ENCODE measurements around the gene SORCS2. TPM values are rescaled to one million over a fixed set of nuclear protein-coding genes. Genes with fewer than 3 reads are reported as not detected.

The SORCS2 gene
- total RNA-seq, 1 experiment from 2014 or later: 4.1 TPM

DNA sequence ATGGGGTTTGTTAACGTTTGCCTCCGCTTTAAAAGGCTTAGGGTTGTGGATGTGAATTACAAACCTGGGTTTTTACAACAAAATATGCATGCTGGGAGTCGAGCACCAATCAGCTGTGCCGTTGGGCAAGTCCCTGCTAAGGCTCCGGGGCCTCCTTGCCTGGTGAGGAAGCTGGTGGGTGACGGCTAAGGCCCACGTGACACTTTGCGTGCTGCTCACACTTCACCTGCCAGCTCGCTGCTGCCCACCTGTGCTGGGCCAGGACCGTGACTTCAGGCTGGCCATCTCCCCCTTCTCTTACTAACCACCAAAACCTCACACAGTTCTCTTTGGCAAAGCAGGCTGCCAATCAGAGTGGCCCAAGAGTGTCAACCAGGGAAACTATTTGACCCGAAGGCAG lies 569.0 kb downstream of the SORCS2 start:
- Histone ChIP-seq H4K20me1 (ENCODE audit: low read length) (no peaks in the 10 kb centered on the region), H3K36me3 (ENCODE audit: low read depth, low read length) (peaks cover 26% of the 10 kb centered on the region; the same call in 1 of the 2 replicates), H3K4me1 (ENCODE audit: insufficient read depth, low read length) (no peaks in the 10 kb centered on the region), H3K9me3 (ENCODE audit: low read length) (no peaks in the 10 kb centered on the region), H3K9ac (ENCODE audit: low read length) (no peak overlapping the region), H2AFZ (ENCODE audit: low read length) (no peak overlapping the region), H3K27me3 (ENCODE audit: low read length) (no peaks in the 10 kb centered on the region), H3K4me2 (ENCODE audit: low read length) (no peak overlapping the region), H3K9me2 (replicated peaks; ENCODE audit: low read length) (no peaks in the 10 kb centered on the region), H3K4me3 (ENCODE audit: low read length) (no peak overlapping the region), H3K79me2 (ENCODE audit: low read length) (no peaks in the 10 kb centered on the region), H3K27ac (ENCODE audit: low read length) (no peak overlapping the region), H3F3A (ENCODE audit: low read length, unreplicated experiment) (no peaks in the 10 kb centered on the region)
- no peak for ATAC-seq
- intact Hi-C loops (cut with micrococcal nuclease): no loop called here
- ChIA-PET POLR2A (ENCODE audit: unreplicated experiment) (no interaction called here), CTCF (no interaction called here)
- TF ChIP-seq, protein P1, sequence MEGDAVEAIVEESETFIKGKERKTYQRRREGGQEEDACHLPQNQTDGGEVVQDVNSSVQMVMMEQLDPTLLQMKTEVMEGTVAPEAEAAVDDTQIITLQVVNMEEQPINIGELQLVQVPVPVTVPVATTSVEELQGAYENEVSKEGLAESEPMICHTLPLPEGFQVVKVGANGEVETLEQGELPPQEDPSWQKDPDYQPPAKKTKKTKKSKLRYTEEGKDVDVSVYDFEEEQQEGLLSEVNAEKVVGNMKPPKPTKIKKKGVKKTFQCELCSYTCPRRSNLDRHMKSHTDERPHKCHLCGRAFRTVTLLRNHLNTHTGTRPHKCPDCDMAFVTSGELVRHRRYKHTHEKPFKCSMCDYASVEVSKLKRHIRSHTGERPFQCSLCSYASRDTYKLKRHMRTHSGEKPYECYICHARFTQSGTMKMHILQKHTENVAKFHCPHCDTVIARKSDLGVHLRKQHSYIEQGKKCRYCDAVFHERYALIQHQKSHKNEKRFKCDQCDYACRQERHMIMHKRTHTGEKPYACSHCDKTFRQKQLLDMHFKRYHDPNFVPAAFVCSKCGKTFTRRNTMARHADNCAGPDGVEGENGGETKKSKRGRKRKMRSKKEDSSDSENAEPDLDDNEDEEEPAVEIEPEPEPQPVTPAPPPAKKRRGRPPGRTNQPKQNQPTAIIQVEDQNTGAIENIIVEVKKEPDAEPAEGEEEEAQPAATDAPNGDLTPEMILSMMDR (conservative IDR thresholded peaks at IDR 0.05; ENCODE audit: low read depth, low read length): no peak
- TF ChIP-seq EZH2 (IDR thresholded peaks at IDR 0.05; ENCODE audit: low read length, unreplicated experiment): no peak
- TF ChIP-seq EZH2phosphoT487 (IDR thresholded peaks at IDR 0.05; ENCODE audit: borderline replicate concordance, low read length): no peak
- BruUV-seq (replicated peaks): no TSS peak
- no peak for DNase-seq

GRCh38 chr4:7761720-7762119 lies 569.4 kb downstream of the SORCS2 start:
- H3K4me1 ChIP-seq (ENCODE audit: insufficient read depth, low read length): no peaks in the 10 kb centered on the region
- no peaks in the 10 kb centered on the region for H3K27me3 ChIP-seq (ENCODE audit: low read length)
- no peaks in the 10 kb centered on the region for H3K79me2 ChIP-seq (ENCODE audit: low read length)
- no peaks in the 10 kb centered on the region for H4K20me1 ChIP-seq (ENCODE audit: low read length)
- no peak overlapping the region for H3K4me2 ChIP-seq (ENCODE audit: low read length)
- no peak for TF ChIP-seq EZH2phosphoT487 (IDR thresholded peaks at IDR 0.05; ENCODE audit: borderline replicate concordance, low read length)
- TF ChIP-seq, protein P1 (conservative IDR thresholded peaks at IDR 0.05; ENCODE audit: low read depth, low read length): peak; percentile 60
- H2AFZ ChIP-seq (ENCODE audit: low read length): no peak overlapping the region
- POLR2A ChIA-PET (ENCODE audit: unreplicated experiment): no interaction called here
- CTCF ChIA-PET: interaction anchor here (0.5 kb wide), 1 partner anchor 196 kb away, joined by 3 read pairs; no protein-coding TSS in a partner anchor
- no peak overlapping the region for H3K4me3 ChIP-seq (ENCODE audit: low read length)
- intact Hi-C loops (cut with micrococcal nuclease): no loop called here
- peak; percentile 58 for ATAC-seq
- peaks cover 26% of the 10 kb centered on the region; the same call in 1 of the 2 replicates for H3K36me3 ChIP-seq (ENCODE audit: low read depth, low read length)
- no peaks in the 10 kb centered on the region for H3K9me2 ChIP-seq (replicated peaks; ENCODE audit: low read length)
- H3K9me3 ChIP-seq (ENCODE audit: low read length): no peaks in the 10 kb centered on the region
- no peak overlapping the region for H3K27ac ChIP-seq (ENCODE audit: low read length)
- no peak overlapping the region for H3K9ac ChIP-seq (ENCODE audit: low read length)
- BruUV-seq (replicated peaks): no TSS peak
- peak; percentile 27 for DNase-seq
- no peaks in the 10 kb centered on the region for H3F3A ChIP-seq (ENCODE audit: low read length, unreplicated experiment)

GRCh38 chr4:7762376-7763030 lies 570.2 kb downstream of the SORCS2 start:
- H3K27me3 ChIP-seq (ENCODE audit: low read length): no peaks in the 10 kb centered on the region
- no peak overlapping the region for H3K4me3 ChIP-seq (ENCODE audit: low read length)
- no peak overlapping the region for H3K9ac ChIP-seq (ENCODE audit: low read length)
- TF ChIP-seq EZH2 (IDR thresholded peaks at IDR 0.05; ENCODE audit: low read length, unreplicated experiment) (no peak), EZH2phosphoT487 (IDR thresholded peaks at IDR 0.05; ENCODE audit: borderline replicate concordance, low read length) (no peak)
- TF ChIP-seq, protein P1 (conservative IDR thresholded peaks at IDR 0.05; ENCODE audit: low read depth, low read length): no peak
- H3K79me2 ChIP-seq (ENCODE audit: low read length): no peaks in the 10 kb centered on the region
- no peaks in the 10 kb centered on the region for H3K9me3 ChIP-seq (ENCODE audit: low read length)
- POLR2A ChIA-PET (ENCODE audit: unreplicated experiment): no interaction called here
- no peak for DNase-seq
- H3F3A ChIP-seq (ENCODE audit: low read length, unreplicated experiment): no peaks in the 10 kb centered on the region
- CTCF ChIA-PET: interaction anchor here (0.5 kb wide), 1 partner anchor 195 kb away, joined by 3 read pairs; no protein-coding TSS in a partner anchor
- H3K4me1 ChIP-seq (ENCODE audit: insufficient read depth, low read length): no peaks in the 10 kb centered on the region
- H3K9me2 ChIP-seq (replicated peaks; ENCODE audit: low read length): no peaks in the 10 kb centered on the region
- H3K36me3 ChIP-seq (ENCODE audit: low read depth, low read length): peaks cover 26% of the 10 kb centered on the region; the same call in 1 of the 2 replicates
- intact Hi-C loops (cut with micrococcal nuclease): no loop called here
- no peaks in the 10 kb centered on the region for H4K20me1 ChIP-seq (ENCODE audit: low read length)
- no peak overlapping the region for H3K4me2 ChIP-seq (ENCODE audit: low read length)
- no peak overlapping the region for H3K27ac ChIP-seq (ENCODE audit: low read length)
- no peak for ATAC-seq
- H2AFZ ChIP-seq (ENCODE audit: low read length): no peak overlapping the region
- no TSS peak for BruUV-seq (replicated peaks)

Measured in PC-3 (cell line).